Measurements from ENCODE around the gene MSI2.

- no peak for TF ChIP-seq CTCF (IDR thresholded peaks at IDR 0.05)
- TF ChIP-seq POLR2AphosphoS5 (IDR thresholded peaks at IDR 0.05): no peak
Observed at GRCh38 chr17:57615836-57616757, 359.8 kb downstream of the MSI2 start.
